H1 (cell line): ENCODE results near the gene CACNA1G. TPM values are rescaled to one million over a fixed set of nuclear protein-coding genes. Genes with fewer than 3 reads are reported as not detected.

Source experiments
- CTCF ChIA-PET: fragments of 300-600 bp; sonication (Branson Sonifier 250); formaldehyde crosslinking; loops from one replicate; lab custom pipeline; 2021; ENCODE audit not compliant: partially characterized antibody; lab: Charles Lee
- POLR2A ChIA-PET: fragments of 300-600 bp; sonication (Branson Sonifier 250); formaldehyde crosslinking; loops from one replicate; lab custom pipeline; 2021; ENCODE audit warnings: inconsistent platforms; ENCODE audit not compliant: partially characterized antibody; lab: Charles Lee
- DNase-seq, 2 experiments: peaks; one replicate each; pipeline versions ENCODE4 v3.0.0 to v3.0.0-alpha.2; 2010 to 2022; ENCODE audit warnings: low spot score in 2 of 2, low read depth in 1 of 2, mixed read lengths in 1 of 2
- FAIRE-seq: peaks from 2 replicates; lab custom pipeline; 2011; peaks lifted over from hg19 to GRCh38; lab: Jason Lieb, UNC
- H2AFZ ChIP-seq: 2 replicates; pipeline ENCODE4 v1.8.1; 2012; ENCODE audit warnings: low read length, inconsistent platforms
- H2AK5ac ChIP-seq: 2 replicates; pipeline ENCODE4 v1.6.1; 2013; ENCODE audit warnings: low read depth, low read length
- H2BK120ac ChIP-seq: replicated peaks from 2 replicates; pipeline ENCODE3; 2013; ENCODE audit warnings: low read depth, low read length, inconsistent platforms
- H2BK12ac ChIP-seq: 2 replicates; pipeline ENCODE4 v1.6.1; 2013; ENCODE audit warnings: low read depth, low read length
- H2BK15ac ChIP-seq: 2 replicates; pipeline ENCODE4 v1.6.1; 2013; ENCODE audit warnings: low read length
- H2BK20ac ChIP-seq: 2 replicates; pipeline ENCODE4 v1.6.1; 2013; ENCODE audit warnings: low read length
- H2BK5ac ChIP-seq: 2 replicates; pipeline ENCODE4 v1.6.1; 2013; ENCODE audit warnings: low read depth, low read length
- H3K14ac ChIP-seq: 2 replicates; pipeline ENCODE4 v1.6.1; 2013; ENCODE audit warnings: inconsistent platforms; ENCODE audit not compliant: insufficient read length
- H3K18ac ChIP-seq: 2 replicates; pipeline ENCODE4 v1.6.1; 2013; ENCODE audit warnings: low read length; ENCODE audit errors: extremely low read depth
- H3K23ac ChIP-seq: 2 replicates; pipeline ENCODE4 v1.6.1; 2013; ENCODE audit warnings: inconsistent platforms; ENCODE audit not compliant: insufficient read length
- H3K23me2 ChIP-seq: 2 replicates; pipeline ENCODE4 v1.6.1; 2013; ENCODE audit warnings: low read depth, low read length
- H3K27ac ChIP-seq: 2 replicates; pipeline ENCODE4 v1.6.1; 2011; ENCODE audit warnings: low read depth, low read length, inconsistent platforms
- H3K27me3 ChIP-seq, 4 experiments: replicated peaks in 1 of 4; 1 replicate in 1 of 4; 2 replicates in 3 of 4; pipeline versions ENCODE4 v1.6.1 to v1.8.1; 2011 to 2013; ENCODE audit warnings: low read length in 3 of 4, mild to moderate bottlenecking in 3 of 4, inconsistent platforms in 2 of 4, mixed read lengths in 2 of 4, moderate library complexity in 1 of 4; ENCODE audit not compliant: control insufficient read depth in 3 of 4, insufficient read depth in 3 of 4; ENCODE audit errors: extremely low read depth in 1 of 4
- H3K36me3 ChIP-seq, 4 experiments: 2 replicates each; pipeline versions ENCODE4 v1.6.1 to v1.8.1; 2011 to 2013; ENCODE audit warnings: mild to moderate bottlenecking in 4 of 4, low read length in 3 of 4, moderate library complexity in 2 of 4, control low read depth in 1 of 4, inconsistent platforms in 1 of 4; ENCODE audit not compliant: insufficient read depth in 4 of 4, control insufficient read depth in 2 of 4
- H3K4ac ChIP-seq: replicated peaks from 2 replicates; pipeline ENCODE3; 2013; ENCODE audit warnings: low read length, low read depth, mixed read lengths, inconsistent platforms; ENCODE audit not compliant: insufficient read length
- H3K4me1 ChIP-seq, 4 experiments: replicated peaks in 1 of 4; 1 replicate in 1 of 4; 2 replicates in 3 of 4; pipeline versions ENCODE4 v1.6.1 to v1.8.1; 2011 to 2013; ENCODE audit warnings: low read length in 3 of 4, inconsistent platforms in 2 of 4, mixed read lengths in 1 of 4; ENCODE audit not compliant: insufficient read depth in 4 of 4, control insufficient read depth in 3 of 4
- H3K4me2 ChIP-seq, 2 experiments: 2 replicates each; pipeline versions ENCODE4 v1.6.1 to v1.8.1; 2011 to 2013; ENCODE audit warnings: low read depth in 2 of 2, low read length in 2 of 2, control low read depth in 1 of 2, inconsistent platforms in 1 of 2, mild to moderate bottlenecking in 1 of 2; ENCODE audit not compliant: insufficient read depth in 1 of 2
- H3K4me3 ChIP-seq, 4 experiments: fragments of 200-600, 300-600 bp in 1 of 4; sonication (generic), shearing (Covaris generic), sonication (Bioruptor Twin) in 1 of 4; 2 replicates each; pipeline versions ENCODE4 v1.5.1 to v1.8.1; 2011 to 2016; ENCODE audit warnings: low read length in 4 of 4, low read depth in 3 of 4, control low read depth in 2 of 4, inconsistent platforms in 2 of 4, mild to moderate bottlenecking in 2 of 4, mixed read lengths in 1 of 4, moderate library complexity in 1 of 4; ENCODE audit not compliant: insufficient read depth in 2 of 4; ENCODE audit errors: extremely low read depth in 1 of 4
- H3K56ac ChIP-seq: replicated peaks from 2 replicates; pipeline ENCODE3; 2013; ENCODE audit warnings: low read depth, mild to moderate bottlenecking, mixed read lengths, low read length, inconsistent platforms; ENCODE audit not compliant: insufficient read length
- H3K79me1 ChIP-seq: 2 replicates; pipeline ENCODE4 v1.6.1; 2013; ENCODE audit warnings: low read depth, low read length, control low read depth
- H3K79me2 ChIP-seq, 2 experiments: 2 replicates each; pipeline versions ENCODE4 v1.6.1 to v1.8.1; 2012 to 2013; ENCODE audit warnings: low read length in 2 of 2, mild to moderate bottlenecking in 2 of 2, inconsistent platforms in 1 of 2; ENCODE audit not compliant: insufficient read depth in 2 of 2, control insufficient read depth in 1 of 2
- H3K9ac ChIP-seq, 4 experiments: replicated peaks in 1 of 4; 1 replicate in 1 of 4; 2 replicates in 3 of 4; pipeline versions ENCODE4 v1.6.1 to v1.8.1; 2011 to 2013; ENCODE audit warnings: low read depth in 3 of 4, low read length in 3 of 4, control low read depth in 2 of 4, mild to moderate bottlenecking in 2 of 4, moderate library complexity in 2 of 4, inconsistent platforms in 1 of 4; ENCODE audit errors: extremely low read depth in 1 of 4
- H3K9me3 ChIP-seq, 2 experiments: 2 replicates each; pipeline versions ENCODE4 v1.6.1 to v1.8.1; 2012 to 2013; ENCODE audit warnings: mild to moderate bottlenecking in 2 of 2, moderate library complexity in 2 of 2, control low read depth in 1 of 2, inconsistent platforms in 1 of 2, low read depth in 1 of 2, low read length in 1 of 2, mixed read lengths in 1 of 2; ENCODE audit not compliant: insufficient read depth in 2 of 2
- H4K20me1 ChIP-seq, 2 experiments: replicated peaks in 1 of 2; 2 replicates each; pipeline versions ENCODE3 to v1.8.1; 2011 to 2013; ENCODE audit warnings: inconsistent platforms in 2 of 2, low read length in 2 of 2, mild to moderate bottlenecking in 1 of 2; ENCODE audit not compliant: insufficient read depth in 2 of 2, control insufficient read depth in 1 of 2
- H4K5ac ChIP-seq: 2 replicates; pipeline ENCODE4 v1.6.1; 2013; ENCODE audit warnings: low read length, low read depth, mixed read lengths, inconsistent platforms; ENCODE audit not compliant: insufficient read length
- H4K8ac ChIP-seq: 2 replicates; pipeline ENCODE4 v1.8.0; 2013; ENCODE audit warnings: mild to moderate bottlenecking, moderate library complexity, low read length, inconsistent platforms; ENCODE audit not compliant: insufficient read depth; ENCODE audit errors: extremely low read depth
- H4K91ac ChIP-seq: replicated peaks from 2 replicates; pipeline ENCODE3; 2013; ENCODE audit warnings: low read length, mixed read lengths, inconsistent platforms; ENCODE audit not compliant: insufficient read length
- CBX8 ChIP-seq: fragments of 300-800, 300-1000 bp; sonication (generic); IDR thresholded peaks from 2 replicates; pipeline ENCODE4 v1.7.1; 2016; ENCODE audit warnings: low read depth, low read length, borderline replicate concordance
- KDM5A ChIP-seq: fragments of 200-600 bp; IDR thresholded peaks from 2 replicates; pipeline ENCODE4 v1.7.1; 2012; ENCODE audit warnings: mild to moderate bottlenecking, low read length, inconsistent platforms, mixed read lengths
- TBP ChIP-seq: IDR thresholded peaks from 2 replicates; pipeline ENCODE4 v1.6.1; 2011; ENCODE audit warnings: low read depth, low read length, improper control_type of control experiment
- WGBS, 2 experiments: shearing (Covaris generic) in 1 of 2; methylation state at CpG; one replicate each; pipeline versions ENCODE4 v1.1.6 to v1.1.7; 2013 to 2015; ENCODE audit warnings: low lambda C conversion rate in 2 of 2, mixed read lengths in 2 of 2, inconsistent platforms in 1 of 2, low coverage in 1 of 2, missing lambda C conversion rate in 1 of 2; ENCODE audit not compliant: insufficient replicate concordance in 2 of 2, insufficient coverage in 1 of 2, insufficient read length in 1 of 2; ENCODE audit errors: extremely low coverage in 1 of 2, missing lambda C conversion rate in 1 of 2; 5-methylcytosine and 5-hydroxymethylcytosine counted together
- polyA plus RNA-seq, 7 experiments: library from polyadenylated mRNA; depleted of rRNA in 3 of 7; stranded (reverse) in 5 of 7; unstranded in 2 of 7; fragments of >200 nt in 5 of 7; fragments of 200-250 nt in 2 of 7; gene quantifications; 1 replicate in 5 of 7; 2 replicates in 1 of 7; 4 replicates in 1 of 7; pipeline versions ENCODE4 v1.2.1 to v1.2.3, GENCODE V29; 2011 to 2013; ENCODE audit warnings: missing spikeins in 2 of 7, mixed read lengths in 2 of 7
- total RNA-seq: library from RNA; stranded (reverse); fragmentation: NEBNext Ultra II Directional; extraction: Animal tissue kit (Norgen Biotek cat#: 25700); gene quantifications from 2 replicates; pipeline ENCODE4 v1.2.1, GENCODE V29; 2021

The CACNA1G gene
- total and polyA plus RNA-seq, 2 of the 8 experiments (the other 6 are each of a cell fraction or from before 2014, with no cell fraction given) = 2.9 to 4.9 TPM

DNA sequence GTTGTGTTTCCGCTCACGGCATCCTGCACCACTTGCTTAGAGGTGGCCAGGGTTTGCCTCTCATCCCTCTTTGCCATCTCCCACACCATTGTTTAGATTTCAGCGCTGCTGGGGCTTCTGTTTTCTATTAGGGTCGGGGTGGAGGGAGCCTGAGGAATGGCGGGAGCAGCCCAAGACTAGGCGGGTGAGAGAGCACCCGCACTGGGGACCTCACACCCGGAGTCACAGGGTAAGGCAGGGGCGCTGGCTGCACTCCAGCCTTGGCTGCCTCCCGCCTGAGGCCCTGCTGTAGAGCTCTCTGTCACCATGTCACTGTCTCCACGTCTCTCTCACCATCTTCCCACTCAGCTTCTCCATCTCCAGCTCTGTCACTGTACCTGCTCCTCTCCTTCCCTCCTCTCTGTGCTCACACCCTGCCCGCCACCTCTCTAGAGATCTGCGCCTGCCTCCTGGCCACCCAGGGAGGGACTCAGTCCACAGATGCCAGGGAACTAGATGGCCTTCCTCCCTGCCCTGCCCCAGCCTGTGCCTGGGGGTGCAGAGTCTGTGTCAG is 41.4 kb downstream of the CACNA1G start:
- H4K91ac ChIP-seq = no peak overlapping the region
- no peak overlapping the region for H3K4me2 ChIP-seq
- CTCF ChIA-PET = interaction anchor here (0.9 to 19.7 kb wide), 7 partner anchors 11 to 65 kb away, joined by 3 to 300 read pairs (median 5); partner anchors contain the start of gene ABCC3
- peaks cover 0 to 10% (median 1%) of the 10 kb centered on the region in 4 experiments; a peak in 5 of 7 replicates for H3K4me1 ChIP-seq
- WGBS, 2 experiments = 90% methylated on average over 13 of the region's 13 CpGs; no CpG with 5 or more reads in 1 of the 2 experiments
- no peak overlapping the region for H3K9ac ChIP-seq
- H3K79me1 ChIP-seq = no peaks in the 10 kb centered on the region
- H3K18ac ChIP-seq = no peak overlapping the region
- no peaks in the 10 kb centered on the region for H3K79me2 ChIP-seq
- no peaks in the 10 kb centered on the region for H3K9me3 ChIP-seq
- no peak overlapping the region for H4K5ac ChIP-seq
- H2BK5ac ChIP-seq = no peak overlapping the region
- no peak overlapping the region for H3K4me3 ChIP-seq
- no peaks in the 10 kb centered on the region for H4K20me1 ChIP-seq
- no peak overlapping the region for H2AFZ ChIP-seq
- POLR2A ChIA-PET = no interaction called here
- H3K23ac ChIP-seq = no peak overlapping the region
- H3K36me3 ChIP-seq = no peaks in the 10 kb centered on the region
- no peak overlapping the region for H3K56ac ChIP-seq
- no peak overlapping the region for H2BK15ac ChIP-seq
- H4K8ac ChIP-seq = no peak overlapping the region
- no peak overlapping the region for H2BK20ac ChIP-seq
- no peak overlapping the region for H3K14ac ChIP-seq
- H3K4ac ChIP-seq = no peak overlapping the region
- DNase-seq (no peak), FAIRE-seq (no peak)
- no peak overlapping the region for H3K27ac ChIP-seq
- H2BK12ac ChIP-seq = peak overlapping the region; percentile 50; the same call in 1 of the 2 replicates
- H3K23me2 ChIP-seq = no peaks in the 10 kb centered on the region
- no peaks in the 10 kb centered on the region for H3K27me3 ChIP-seq
- no peak overlapping the region for H2AK5ac ChIP-seq
- H2BK120ac ChIP-seq = no peak overlapping the region
- TF ChIP-seq CBX8 (no peak), TBP (no peak), KDM5A (no peak)
